GM19035 (cell line): ENCODE data around the gene EVA1A.
A peak's percentile ranks its signal among the peaks of the same experiment; 100 is the strongest.
"Not testable (repeated sequence)": the region's sequence is repeated elsewhere in the genome, so short reads cannot be mapped to it uniquely, and the experiment has no call there.

Source experiments
- ATAC-seq: cut with Tn5 transposase; IDR thresholded peaks from one replicate; pipeline ENCODE4 v1.9.1; 2021; ENCODE audit not compliant: unreplicated experiment

The EVA1A gene

DNA sequence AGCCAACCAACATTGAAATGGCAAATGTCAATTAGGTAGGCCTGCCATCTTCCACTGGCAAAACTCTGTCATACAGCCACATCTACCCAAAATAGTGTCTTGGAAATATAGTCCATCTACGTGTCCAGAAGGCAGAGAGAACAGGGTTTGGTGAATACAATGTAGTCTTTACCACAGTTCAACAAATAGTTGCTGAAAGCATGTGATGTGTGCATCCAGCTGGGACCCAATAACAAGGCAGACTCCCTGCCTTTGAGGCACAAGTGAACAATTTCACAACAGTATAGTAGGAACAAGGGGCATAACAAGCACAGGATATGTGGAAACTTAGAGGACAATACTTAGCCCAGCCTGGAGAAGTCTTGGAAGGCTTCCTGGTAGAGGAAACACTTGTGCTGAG, 72.6 kb downstream of the EVA1A start:
- ATAC-seq: no peak

DNA sequence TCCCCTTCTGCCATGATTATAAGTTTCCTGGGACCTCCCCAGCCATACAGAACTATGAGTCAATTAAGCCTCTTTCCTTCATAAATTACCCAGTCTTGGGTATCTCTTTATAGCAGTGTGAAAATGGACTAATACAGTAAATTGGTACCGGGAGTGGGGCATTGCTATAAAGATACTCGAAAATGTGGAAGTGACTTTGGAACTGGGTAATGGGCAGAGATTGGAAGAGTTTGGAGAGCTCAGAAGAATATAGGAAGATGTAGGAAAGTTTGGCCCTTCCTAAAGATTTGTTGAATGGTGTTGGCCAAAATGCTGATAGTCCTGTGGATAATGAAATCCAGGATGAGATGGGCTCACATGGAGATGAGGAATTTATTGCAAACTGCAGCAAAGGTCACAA, 74.0 kb downstream of the EVA1A start:
- ATAC-seq: not testable (repeated sequence)

DNA sequence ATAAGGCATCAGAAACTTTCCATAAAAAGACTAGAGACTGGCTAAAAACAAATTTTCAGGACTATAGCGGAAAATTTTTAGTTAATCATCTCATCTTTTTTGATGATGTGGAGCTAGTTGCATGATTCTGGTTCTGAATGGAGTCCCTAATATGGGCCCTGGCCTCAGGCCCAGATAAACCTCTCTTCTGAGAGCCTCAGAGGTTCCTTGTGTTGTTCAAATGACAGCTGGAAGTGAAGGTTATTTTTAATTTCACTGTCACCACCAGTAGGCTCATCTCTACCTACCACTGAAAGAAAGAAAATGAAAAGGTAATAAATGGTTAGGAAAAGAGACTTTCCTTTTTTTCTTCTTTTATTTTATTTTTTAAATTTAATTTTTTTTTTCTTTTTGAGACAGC, 75.9 kb downstream of the EVA1A start:
- no peak for ATAC-seq

DNA sequence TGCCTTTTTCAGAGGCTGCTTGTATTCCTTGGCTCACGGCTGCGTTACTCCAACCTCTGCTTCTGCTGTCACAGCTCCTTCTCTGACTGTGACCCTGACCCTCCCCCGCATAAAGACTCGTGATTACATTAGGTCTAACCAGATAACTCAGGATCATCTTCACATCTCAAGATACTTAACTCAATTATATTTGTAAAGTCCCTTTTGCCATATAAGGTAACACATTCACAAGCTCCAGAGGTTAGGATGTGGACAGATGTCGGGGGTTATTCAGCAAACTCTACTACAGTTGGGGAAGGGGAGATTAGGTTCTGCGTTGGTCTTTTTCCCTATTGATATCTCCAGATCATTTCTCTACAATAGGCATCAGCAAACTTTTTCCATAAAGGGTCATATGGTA, 76.9 kb downstream of the EVA1A start:
- no peak for ATAC-seq

DNA sequence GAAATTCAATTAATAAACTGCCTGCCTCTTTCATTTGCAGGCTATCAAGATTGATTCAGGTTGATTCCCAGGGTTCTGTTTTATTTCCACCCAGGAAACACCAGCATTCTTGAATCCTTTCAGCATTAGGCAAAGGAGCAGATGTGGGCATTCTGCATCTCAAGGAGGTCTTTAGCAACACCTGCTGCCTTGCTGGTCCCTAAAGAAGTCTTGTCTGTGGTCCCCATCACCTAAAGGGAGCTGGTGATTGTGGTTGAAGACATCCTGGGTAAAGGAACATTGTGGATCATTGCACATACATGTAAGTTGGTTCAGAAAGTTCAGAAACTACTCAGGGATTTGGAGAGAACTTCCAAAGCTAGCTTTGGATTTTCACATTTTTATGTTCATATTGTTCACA, 78.3 kb downstream of the EVA1A start:
- no peak for ATAC-seq

DNA sequence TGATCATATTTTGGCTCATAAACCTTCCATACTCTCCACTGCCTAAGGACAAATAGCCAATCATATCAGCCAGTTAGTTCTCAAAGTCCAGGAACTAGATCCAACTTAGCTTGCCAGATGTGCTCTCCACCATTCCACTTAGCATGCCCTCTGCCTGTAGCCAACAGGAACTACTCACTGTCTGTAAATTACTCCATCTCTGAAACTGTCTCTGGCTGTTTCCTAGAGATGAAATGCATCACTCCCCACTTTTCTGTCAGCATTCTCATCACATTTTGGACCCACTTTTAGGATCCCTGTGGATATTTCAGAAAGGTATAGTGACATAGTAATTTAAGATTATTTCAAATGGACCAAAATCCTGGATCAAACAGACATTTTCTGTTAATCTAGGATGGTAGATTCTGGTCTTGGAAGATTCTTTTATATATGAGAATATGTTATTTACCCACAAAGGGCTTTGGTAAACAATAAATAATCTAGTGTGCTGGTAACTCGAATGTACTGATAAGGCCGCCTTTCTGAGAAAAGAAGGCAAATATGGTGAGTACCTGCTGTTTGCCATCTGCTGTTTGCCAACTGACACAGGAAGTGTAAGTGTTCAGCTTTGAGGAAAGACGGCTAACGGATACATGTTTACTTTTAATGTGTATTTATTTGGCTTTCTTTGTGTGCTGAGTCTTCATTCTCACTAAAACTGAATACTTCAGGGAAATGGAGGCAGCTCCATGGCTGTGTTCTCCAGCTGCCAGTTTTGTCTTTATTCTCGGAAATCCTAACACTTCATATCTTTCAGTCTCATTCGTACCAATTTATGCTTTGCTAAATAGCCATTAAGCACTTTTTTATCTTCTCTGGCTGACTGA, 79.5 kb downstream of the EVA1A start:
- ATAC-seq: no peak

DNA sequence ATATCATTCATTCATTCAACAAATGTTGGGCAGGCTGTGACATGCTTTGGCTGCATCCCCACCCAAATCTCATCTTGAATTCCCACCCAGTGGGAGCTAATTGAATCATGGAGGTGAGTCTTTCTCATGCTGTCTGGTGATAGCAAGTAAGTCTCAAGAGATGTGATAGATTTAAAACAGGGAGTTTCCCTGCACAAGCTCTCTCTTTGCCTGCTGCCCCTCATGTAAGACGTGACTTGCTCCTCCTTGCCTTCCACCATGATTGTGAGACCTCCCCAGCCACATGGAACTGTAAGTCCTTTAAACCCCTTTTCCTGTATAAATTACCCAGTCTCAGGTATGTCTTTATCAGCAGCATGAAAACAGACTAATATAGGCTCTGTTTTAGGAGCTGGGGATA, 83.0 kb downstream of the EVA1A start:
- not testable (repeated sequence) for ATAC-seq

DNA sequence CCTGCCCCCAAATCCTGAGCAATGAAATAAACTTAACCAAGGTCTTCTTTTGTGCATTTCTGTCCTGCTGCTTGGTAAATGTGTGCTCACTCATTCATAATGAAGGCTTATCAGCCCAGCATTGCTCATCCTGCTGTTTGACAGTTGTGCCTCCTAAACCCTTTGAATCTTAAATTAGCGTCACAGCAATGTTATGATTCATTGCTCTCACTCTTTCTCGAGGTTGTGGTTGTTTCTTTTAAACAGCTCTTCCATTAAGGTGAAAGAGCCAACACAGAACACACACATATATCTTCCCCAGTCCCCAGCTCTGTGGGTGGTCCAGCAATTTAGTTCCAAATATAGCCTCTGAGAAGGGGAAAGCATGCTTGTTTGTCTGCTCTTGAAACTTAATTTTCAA, 84.0 kb downstream of the EVA1A start:
- no peak for ATAC-seq

DNA sequence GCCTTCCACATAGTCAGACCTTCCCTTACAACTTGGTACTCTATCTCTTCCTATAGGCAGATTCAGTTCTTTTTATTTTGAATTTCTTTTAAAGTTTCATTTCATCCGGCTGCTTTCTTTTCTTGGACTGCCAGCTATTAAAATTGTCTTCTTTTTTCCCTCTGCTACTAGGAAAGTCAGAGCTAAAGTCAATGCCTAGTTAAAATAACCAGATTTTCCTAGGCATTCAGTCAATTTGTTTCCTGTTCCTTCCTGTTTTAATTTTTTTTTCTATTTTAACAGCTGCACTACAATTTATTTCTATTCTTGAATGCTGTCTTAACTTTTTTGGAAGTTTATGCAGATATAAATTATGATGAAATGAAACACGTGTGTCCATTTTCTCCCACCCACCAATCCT, 84.8 kb downstream of the EVA1A start:
- ATAC-seq: no peak

DNA sequence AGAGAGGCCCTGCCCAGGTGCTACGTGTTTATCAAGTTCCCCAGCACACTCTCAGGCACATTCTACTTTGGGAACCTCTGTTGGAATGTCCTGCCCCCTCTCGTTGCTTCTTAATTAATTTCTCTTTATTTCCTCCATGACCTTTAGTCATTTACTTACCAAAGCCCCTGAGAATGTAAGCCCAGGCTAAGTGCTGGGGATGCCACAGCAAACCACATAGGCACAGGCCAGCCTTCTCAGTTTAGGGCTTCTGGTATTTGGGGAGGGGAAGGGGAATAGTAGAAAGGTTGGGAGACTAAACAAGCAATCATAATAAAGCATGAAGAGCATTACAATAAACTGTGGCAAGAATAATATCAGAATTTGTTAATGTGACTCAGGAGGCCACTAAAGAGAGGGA, 85.7 kb downstream of the EVA1A start:
- no peak for ATAC-seq

DNA sequence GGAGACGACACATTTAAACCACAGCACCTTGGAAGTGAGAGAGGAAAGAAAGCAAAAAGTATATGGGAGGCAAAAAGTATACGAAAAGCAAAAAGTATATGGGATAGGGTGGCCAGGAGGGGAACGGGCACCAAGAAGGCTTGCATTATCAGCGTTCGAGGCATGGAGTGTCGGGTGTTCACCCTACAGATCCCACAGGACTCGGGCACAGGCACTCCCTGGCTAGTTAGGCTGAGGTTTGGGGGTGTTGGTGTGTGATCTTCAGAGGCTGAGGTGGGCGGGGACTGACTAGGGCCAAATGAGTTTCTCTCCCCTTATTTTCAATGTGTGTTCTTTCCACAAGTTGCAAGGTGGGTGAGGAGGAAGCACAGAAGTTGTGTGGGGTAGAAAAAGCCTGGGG, 86.6 kb downstream of the EVA1A start:
- ATAC-seq: no peak

DNA sequence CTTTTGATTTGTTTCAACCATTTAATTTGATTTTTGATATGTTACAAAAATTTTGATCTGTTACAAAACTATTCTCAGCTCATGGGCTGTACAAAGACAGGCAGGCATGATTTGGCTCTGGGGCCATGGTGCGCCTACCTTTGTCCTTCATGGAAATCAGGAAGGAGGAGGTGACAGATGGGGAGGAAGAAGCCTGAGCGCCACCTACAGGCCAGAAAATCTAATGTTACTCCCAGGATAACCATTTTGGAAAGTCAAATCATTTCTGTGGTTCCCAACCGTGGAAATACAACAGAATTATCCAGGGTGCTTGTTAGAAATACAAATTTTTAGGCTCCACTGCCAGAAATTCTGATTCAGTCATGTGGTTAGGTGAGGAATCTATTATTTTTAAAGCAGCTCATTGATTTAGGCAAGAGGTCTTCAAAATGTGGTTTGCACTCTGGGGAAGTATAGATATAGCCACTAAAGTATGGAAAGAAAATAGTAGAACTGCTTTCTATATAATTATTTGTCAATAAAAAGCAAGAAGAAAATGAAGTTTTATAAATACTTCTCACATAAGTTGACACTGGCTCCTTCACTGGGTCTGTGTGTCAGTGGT, 93.9 kb downstream of the EVA1A start:
- ATAC-seq: no peak

DNA sequence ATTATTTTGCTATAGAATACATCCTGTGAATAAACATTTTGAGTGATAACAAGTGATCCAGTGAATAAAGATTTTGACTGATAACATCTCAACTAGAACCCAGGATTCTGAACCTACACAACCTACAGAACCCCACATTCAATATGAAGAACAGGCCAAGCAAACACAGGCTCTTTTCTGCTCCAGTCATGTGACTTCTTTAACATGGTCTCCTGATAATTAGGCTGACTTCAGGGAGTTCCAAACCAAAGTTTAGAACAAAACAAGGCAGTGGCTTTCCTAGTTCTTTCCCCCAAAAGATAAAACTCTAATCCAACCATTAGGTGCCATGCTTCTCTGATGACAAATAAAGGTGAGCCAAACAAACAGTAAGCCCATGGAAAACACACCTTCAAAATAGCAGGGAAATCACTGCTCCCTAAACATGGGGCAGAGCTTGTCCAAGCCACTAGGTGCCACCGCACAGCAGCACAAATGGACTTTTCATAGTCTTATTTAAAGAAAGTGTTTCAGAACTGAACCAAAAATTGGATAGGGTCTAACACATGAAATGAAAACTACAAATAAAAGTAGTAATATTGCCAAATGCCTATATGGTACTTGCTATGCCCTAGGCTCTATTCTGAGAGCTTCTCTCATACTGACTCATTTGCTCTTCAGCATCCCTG, 95.3 kb downstream of the EVA1A start:
- no peak for ATAC-seq

DNA sequence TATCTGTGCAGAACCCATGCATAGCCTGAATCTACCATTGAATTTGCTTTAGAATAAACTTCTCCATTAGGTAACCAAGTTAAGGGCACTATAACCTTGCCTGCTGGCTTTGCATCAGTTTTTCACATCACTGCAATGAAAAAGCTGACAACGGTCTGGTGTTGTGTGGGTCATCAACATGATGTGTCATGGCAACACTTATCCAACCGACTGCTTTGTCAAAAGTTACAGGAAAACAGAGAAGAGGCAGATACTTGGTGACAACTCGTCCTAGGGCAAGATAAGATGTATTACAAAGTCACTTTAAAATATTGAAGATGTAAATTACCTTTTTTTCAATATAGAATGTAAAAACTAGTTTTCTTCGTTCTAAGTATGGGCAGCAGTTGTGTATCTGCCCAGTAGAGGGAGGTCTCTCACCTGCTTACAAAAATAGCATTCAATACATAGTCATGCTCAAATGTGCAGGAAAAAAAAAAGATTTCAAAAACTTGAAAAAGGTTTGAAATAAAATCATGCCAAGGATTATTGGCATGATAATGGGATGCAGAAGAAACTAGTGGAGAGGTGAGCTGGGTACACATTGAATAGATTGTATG, 96.3 kb downstream of the EVA1A start:
- peak; percentile 75 for ATAC-seq

DNA sequence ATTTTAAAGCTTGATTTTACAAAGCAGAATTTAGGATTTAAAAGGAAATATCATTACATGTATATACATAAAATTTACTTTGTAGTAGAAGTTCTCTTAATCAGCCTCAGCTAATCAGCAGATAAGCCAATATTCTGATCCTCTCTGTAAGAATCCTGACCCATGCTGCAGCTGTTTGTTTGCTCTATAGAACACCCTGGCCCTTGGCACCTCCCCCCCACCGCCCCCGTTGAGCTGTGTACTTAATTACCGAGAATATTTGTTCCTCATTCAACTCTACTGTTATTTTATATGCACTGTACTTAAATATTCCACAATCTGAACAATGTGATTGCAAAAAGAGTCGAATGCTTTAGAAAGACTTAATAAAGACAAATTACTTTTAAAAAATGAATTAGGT, 98.0 kb downstream of the EVA1A start:
- ATAC-seq: no peak

DNA sequence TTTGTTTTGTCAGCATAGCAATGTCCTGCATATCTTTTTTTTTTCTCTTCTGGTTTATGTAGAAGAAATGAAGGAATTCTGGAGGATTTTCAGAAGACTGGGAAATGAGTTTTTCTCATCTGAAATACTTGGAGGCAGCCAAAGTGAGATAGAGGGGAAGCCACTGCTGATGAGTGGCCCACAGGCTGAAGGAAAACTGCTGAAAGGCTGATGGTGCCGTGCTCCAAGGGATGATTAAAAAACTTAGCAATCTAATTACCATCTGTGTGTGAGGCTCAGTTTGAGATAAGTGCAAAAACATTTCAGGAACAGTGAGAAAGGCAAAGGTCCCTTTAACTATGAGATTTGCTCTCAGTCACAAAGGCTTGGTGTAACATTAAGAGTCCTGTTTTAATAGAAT, 98.5 kb downstream of the EVA1A start:
- no peak for ATAC-seq

DNA sequence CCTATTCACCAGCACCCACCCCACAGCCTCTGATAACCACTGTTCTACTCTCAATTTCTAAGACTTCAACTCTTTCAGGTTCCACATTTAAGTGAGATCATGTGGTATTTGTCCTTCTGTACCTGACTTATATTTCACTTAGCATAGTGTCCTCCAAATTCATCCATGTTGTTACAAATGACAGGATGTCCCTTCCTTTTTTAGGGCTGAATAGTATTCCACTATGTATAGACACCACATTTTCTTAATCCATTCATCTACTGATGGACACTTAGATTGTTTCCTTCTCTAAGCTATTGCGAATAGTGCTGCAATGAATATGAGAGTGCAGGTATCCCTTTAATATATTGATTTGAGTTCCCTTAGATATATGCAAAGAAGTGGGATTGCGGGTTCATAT, 100.1 kb downstream of the EVA1A start:
- no peak for ATAC-seq

DNA sequence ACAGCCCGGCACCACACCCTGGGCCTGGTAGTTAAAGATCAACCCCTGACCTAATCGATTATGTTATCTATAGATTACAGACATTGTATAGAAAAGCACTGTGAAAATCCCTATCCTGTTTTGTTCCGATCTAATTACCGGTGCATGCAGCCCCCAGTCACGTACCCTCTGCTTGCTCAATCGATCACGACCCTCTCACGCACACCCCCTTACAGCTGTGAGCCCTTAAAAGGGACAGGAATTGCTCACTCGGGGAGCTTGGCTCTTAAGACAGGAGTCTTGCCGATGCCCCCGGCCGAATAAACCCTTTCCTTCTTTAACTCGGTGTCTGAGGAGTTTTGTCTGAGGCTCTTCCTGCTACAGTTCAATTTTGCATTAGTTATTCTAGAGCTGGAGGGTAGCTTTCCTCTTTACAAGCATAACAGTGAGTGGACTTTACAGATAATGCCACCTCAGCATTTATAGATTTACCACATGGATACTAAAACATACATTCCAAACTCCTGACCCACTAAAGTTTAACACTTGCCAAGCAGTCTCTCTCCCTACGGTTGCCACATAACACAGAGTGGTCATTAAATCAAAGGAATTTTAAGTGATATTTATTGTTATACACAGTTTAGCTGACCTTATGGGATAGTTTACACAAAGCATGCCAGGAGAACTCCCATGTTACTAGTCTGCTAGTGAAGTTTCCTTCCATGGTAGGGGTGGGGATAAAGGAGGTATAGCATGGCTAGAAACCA, 101.0 kb downstream of the EVA1A start:
- ATAC-seq: no peak

DNA sequence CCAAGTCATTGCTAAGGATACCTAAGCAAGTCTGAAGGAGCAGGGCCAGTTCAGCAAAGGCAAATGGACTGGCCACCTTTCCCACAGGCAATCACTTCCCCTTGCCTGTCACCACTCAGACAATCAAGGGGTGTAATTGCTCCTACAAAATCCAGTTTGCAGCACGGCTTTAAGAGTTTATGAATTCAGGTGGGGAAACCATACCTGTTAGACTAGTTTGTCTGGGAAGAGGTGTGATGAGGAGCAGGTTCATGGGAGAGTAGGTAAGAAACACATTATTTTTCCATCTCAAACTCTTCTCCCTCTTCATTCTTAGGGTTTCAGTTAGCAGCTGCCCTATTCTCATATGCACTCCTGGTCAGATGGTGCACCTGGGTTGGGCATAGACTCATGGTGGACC, 102.5 kb downstream of the EVA1A start:
- ATAC-seq: no peak

DNA sequence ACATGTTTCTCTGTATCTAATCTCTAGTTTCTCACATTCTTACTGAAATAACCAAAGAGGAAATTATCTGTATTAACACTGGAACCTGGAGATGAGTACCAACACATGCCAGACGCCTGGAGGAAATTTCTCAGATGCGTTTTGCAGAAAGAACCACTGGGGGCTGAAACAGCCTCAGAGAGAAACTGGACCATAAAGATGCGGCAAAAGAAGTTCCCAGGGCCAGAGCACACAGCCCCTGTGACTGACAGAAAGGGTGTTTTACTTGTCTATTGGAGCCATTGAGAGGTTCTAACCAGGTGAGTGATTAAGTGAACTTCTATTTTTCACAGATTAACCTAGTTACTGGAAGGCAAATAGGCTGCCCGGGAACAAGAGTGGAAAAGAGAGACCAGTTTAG, 103.9 kb downstream of the EVA1A start:
- no peak for ATAC-seq

DNA sequence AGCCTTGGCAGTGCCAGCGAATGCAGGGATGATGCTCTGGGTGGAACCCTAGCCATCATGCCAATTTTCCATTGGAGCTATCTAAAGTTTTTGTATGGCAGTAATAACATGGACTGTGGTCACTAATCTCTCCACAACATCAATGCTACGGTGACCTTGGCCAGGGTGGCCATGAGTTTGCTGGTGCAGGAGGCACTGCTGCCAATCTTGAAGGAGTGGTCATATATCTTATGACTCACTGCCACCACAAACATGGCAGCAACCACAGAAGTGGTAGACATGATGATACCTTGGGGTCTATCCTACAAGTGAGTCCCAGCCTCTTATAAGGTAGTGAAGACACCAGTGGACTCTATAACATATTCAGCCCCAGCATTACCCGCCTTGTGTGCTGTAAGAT, 104.6 kb downstream of the EVA1A start:
- no peak for ATAC-seq
